ENCODE data around the gene PCGF1. TPM values are rescaled to one million over a fixed set of nuclear protein-coding genes. Genes with fewer than 3 reads are reported as not detected.

PCGF1 gene
- total RNA-seq, 2 experiments from 2014 or later = 21.7 to 28.7 TPM

DNA sequence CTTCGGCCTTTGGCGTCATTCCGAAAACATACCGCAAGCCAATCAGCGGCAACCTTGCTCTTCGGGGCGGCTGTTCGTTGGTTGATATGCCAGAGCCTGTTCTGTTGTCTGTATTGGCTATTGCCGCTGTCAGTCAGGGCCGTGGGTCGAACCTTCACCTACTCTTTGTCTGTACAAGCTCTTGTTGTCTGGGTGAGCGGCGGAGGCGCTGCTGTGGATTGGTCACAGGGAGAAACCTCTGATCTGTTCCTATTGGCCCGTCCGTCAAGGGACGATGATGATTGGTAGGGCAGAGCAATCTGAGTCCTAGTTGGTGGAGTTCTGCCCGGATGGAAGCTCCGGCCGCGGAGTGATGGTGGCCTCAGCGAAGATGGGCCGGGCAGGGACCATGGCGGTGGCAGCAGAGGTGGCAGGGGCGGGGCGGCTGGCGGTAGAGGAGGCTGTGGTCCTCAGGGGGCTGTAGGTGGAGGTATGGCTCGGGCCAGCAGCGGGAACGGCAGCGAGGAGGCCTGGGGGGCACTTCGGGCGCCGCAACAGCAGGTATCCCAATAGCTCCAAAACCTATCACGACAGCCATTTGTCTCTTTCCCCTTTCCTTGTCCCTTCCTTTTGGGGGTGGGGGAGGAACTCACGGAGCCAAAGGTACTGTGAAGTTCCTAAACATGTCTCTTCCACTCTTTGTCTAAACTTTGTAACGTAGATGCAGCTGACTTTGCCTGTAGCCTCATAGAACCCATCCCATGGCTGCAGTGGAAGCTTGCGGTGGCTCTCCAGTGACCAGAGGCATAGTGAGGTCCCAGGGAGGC is 49.2 kb downstream of the PCGF1 start, which contains the start of gene WBP1:
TSS of gene WBP1 (plus strand) at position 307 of the 806 bp plus-strand sequence. CDS start at position 472, 165 bp downstream.
- Mint-ChIP-seq H3K27me3 (no peaks in the 10 kb centered on the region), H3K9me3 (ENCODE audit: low read depth) (no peaks in the 10 kb centered on the region), H3K27ac (peak within 1 kb of the TSS; percentile 99), H3K36me3 (ENCODE audit: low read depth) (peaks cover 31% of the 10 kb centered on the region), H3K4me3 (peak within 1 kb of the TSS; percentile 90), H3K4me1 (peaks cover 37% of the 10 kb centered on the region)
- intact Hi-C loops (cut with DNase I, micrococcal nuclease) = loop anchor here (1.0 to 5.0 kb wide), 10 partner anchors 14 to 531 kb away; partner anchors contain the start of genes MRPL53 (in 2 of the 2), C2orf81 (in 1 of the 2), DGUOK (in 1 of the 2) and DOK1 (in 1 of the 2)
- peak; percentile 88 for ATAC-seq
- DNase-seq = peak; percentile 99
- ChIA-PET POLR2A (interaction anchor here (0.6 to 2.3 kb wide), 14 partner anchors 9 to 473 kb away, joined by 3 to 18 read pairs (median 4); partner anchors contain the start of genes AUP1, CCDC142, DQX1 and HTRA2), CTCF (interaction anchor here (0.6 to 6.6 kb wide), 12 partner anchors 10 to 260 kb away, joined by 3 to 62 read pairs (median 4); partner anchors contain the start of genes CCDC142, MRPL53, MTHFD2 and TTC31)

DNA sequence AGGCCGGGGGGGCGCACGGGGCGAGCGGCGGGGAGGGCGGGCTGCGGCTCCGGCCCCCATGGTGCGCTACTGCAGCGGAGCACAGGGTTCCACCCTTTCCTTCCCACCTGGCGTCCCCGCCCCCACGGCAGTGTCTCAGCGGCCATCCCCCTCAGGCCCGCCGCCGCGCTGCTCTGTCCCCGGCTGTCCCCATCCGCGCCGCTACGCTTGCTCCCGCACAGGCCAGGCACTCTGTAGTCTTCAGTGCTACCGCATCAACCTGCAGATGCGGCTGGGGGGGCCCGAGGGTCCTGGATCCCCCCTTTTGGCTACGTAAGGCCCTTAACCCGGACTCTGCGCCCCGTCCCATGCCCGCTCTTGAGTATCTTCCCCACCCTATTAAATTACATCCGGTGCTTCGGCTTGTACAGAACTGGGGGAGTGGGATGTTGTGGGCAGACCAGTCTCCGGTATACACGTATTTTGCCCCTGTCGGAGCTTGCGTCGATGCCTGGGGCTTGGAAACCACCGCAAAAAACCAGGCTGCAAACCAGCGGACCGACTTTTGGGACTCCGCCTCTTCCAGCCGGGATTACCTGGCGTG is 49.9 kb downstream of the PCGF1 start:
- peaks cover 40% of the 10 kb centered on the region for H3K4me1 Mint-ChIP-seq
- no peaks in the 10 kb centered on the region for H3K9me3 Mint-ChIP-seq (ENCODE audit: low read depth)
- peak overlapping the region; percentile 90 for H3K4me3 Mint-ChIP-seq
- ChIA-PET CTCF (interaction anchor here (0.7 to 6.6 kb wide), 10 partner anchors 10 to 259 kb away, joined by 3 to 62 read pairs (median 4); partner anchors contain the start of genes CCDC142, MRPL53, MTHFD2 and TTC31), POLR2A (interaction anchor here (1.0 to 2.3 kb wide), 9 partner anchors 9 to 279 kb away, joined by 3 to 18 read pairs (median 5); partner anchors contain the start of genes AUP1, CCDC142, DQX1 and HTRA2)
- intact Hi-C loops (cut with DNase I, micrococcal nuclease) = loop anchor here (1.0 to 5.0 kb wide), 12 partner anchors 8 to 530 kb away; partner anchors contain the start of genes MOGS (in 2 of the 2), MRPL53 (in 2 of the 2), C2orf81 (in 1 of the 2) and DGUOK (in 1 of the 2)
- H3K27ac Mint-ChIP-seq = peak overlapping the region; percentile 99
- peaks cover 28% of the 10 kb centered on the region for H3K36me3 Mint-ChIP-seq (ENCODE audit: low read depth)
- peak; percentile 91 for DNase-seq
- peak; percentile 42 for ATAC-seq
- no peaks in the 10 kb centered on the region for H3K27me3 Mint-ChIP-seq

DNA sequence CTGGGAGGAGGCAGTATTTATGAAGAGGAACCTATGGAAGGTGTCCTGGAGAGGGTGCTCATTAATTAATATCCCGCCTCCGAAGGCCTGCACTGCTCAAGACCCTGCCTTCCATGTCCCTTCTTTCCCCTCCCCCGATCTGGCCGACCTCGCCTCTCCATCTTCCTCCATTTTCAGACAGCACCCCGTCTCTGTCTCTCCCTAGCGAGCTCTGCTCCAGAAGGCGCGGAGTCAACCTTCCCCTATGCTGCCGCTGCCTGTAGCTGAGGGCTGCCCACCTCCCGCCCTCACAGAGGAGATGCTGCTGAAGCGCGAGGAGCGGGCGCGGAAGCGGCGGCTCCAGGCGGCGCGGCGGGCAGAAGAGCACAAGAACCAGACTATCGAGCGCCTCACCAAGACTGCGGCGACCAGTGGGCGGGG is 50.4 kb downstream of the PCGF1 start:
- Mint-ChIP-seq H3K4me3 (peak overlapping the region; percentile 90), H3K27me3 (no peaks in the 10 kb centered on the region), H3K4me1 (peaks cover 44% of the 10 kb centered on the region), H3K27ac (peak overlapping the region; percentile 98), H3K9me3 (ENCODE audit: low read depth) (no peaks in the 10 kb centered on the region), H3K36me3 (ENCODE audit: low read depth) (peaks cover 28% of the 10 kb centered on the region)
- POLR2A ChIA-PET = interaction anchor here (0.6 to 1.9 kb wide), 3 partner anchors 12 to 25 kb away, joined by 3 to 9 read pairs (median 6); partner anchors contain the start of gene MRPL53
- intact Hi-C loops (cut with DNase I, micrococcal nuclease) = loop anchor here (1.0 to 5.0 kb wide), 4 partner anchors 8 to 530 kb away; partner anchors contain the start of genes MOGS (in 2 of the 2) and DGUOK (in 1 of the 2)
- CTCF ChIA-PET = interaction anchor here (1.2 to 6.6 kb wide), 5 partner anchors 11 to 61 kb away, joined by 3 to 62 read pairs (median 14); partner anchors contain the start of genes C2orf81, CCDC142, MRPL53 and TTC31
- DNase-seq (no peak), ATAC-seq (no peak)

Other genes with a start within 250 kb of the PCGF1 start
- 1 to 10 TPM; 2.2 to 2.7 TPM for gene SLC4A5, start 164.3 kb downstream of the PCGF1 start, total RNA-seq
- 100 to 1,000 TPM in 1 of 2 experiments, 10 to 100 TPM in 1; 78.1 to 132 TPM for gene DCTN1, start 127.4 kb downstream of the PCGF1 start, total RNA-seq
- gene C2orf81, start 86.1 kb downstream of the PCGF1 start, total RNA-seq = 1 to 10 TPM; 4.5 to 4.9 TPM
- 100 to 1,000 TPM; 103 to 119 TPM for gene WDR54, start 86.0 kb downstream of the PCGF1 start, total RNA-seq
- 1 to 10 TPM; 1.8 to 2.5 TPM for gene RTKN, start 65.8 kb downstream of the PCGF1 start, total RNA-seq
- 10 to 100 TPM; 24.2 to 25.6 TPM for gene INO80B, start 52.6 kb downstream of the PCGF1 start, total RNA-seq
- 10 to 100 TPM; 24.9 to 30.2 TPM for gene WBP1, start 49.3 kb downstream of the PCGF1 start, total RNA-seq
- 10 to 100 TPM; 44.2 to 48.9 TPM for gene MOGS, start 42.3 kb downstream of the PCGF1 start, total RNA-seq
- gene MRPL53, start 35.0 kb downstream of the PCGF1 start, total RNA-seq = 10 to 100 TPM; 87.4 to 88.5 TPM
- gene CCDC142, start 24.7 kb downstream of the PCGF1 start, total RNA-seq = 10 to 100 TPM in 1 of 2 experiments, 1 to 10 TPM in 1; 9.7 to 13.2 TPM
- gene TTC31, start 24.6 kb downstream of the PCGF1 start, total RNA-seq = 10 to 100 TPM; 24.0 to 24.6 TPM
- gene LBX2, start 8.1 kb downstream of the PCGF1 start, total RNA-seq = under 1 TPM in 1 of 2 experiments, not detected in 1; 0.28 TPM
- under 1 TPM; 0.18 to 0.21 TPM for gene TLX2, start 6.8 kb upstream of the PCGF1 start, total RNA-seq
- gene DQX1, start 18.5 kb upstream of the PCGF1 start, total RNA-seq = under 1 TPM; 0.40 to 0.41 TPM
- gene AUP1, start 22.0 kb upstream of the PCGF1 start, total RNA-seq = 100 to 1,000 TPM in 1 of 2 experiments, 10 to 100 TPM in 1; 92.0 to 122 TPM
- gene HTRA2, start 22.2 kb upstream of the PCGF1 start, total RNA-seq = 10 to 100 TPM; 43.5 to 47.7 TPM
- gene LOXL3, start 46.2 kb upstream of the PCGF1 start, total RNA-seq = under 1 TPM; 0.86 to 0.96 TPM
- 10 to 100 TPM; 17.2 to 17.9 TPM for gene DOK1, start 47.0 kb upstream of the PCGF1 start, total RNA-seq
- gene M1AP, start 140.6 kb upstream of the PCGF1 start, total RNA-seq = under 1 TPM; 0.18 to 0.33 TPM
- gene SEMA4F, start 146.6 kb upstream of the PCGF1 start, total RNA-seq = 1 to 10 TPM; 5.7 to 7.4 TPM